Activated CD8-positive, alpha-beta T cell treated with anti-CD3 and anti-CD28 coated beads, Interleukin-2, amount 10 ng/mL, durations not matched to agents 7 days and 5 days (primary cell): ENCODE measurements around the gene HOXB7. TPM values are rescaled to one million over a fixed set of nuclear protein-coding genes. Genes with fewer than 3 reads are reported as not detected.

Experiments used
- ATAC-seq: fragments of 150-1000 bp; cut with Tn5 transposase; one replicate; pipeline ENCODE4 v1.10.0; 2021; ENCODE audit warnings: moderate library complexity
- CTCF ChIA-PET: fragments of 350-600 bp; sonication (Branson Sonifier 250); formaldehyde crosslinking; loops from one replicate; lab custom pipeline; 2021; ENCODE audit warnings: antibody characterized with exemption; lab: Charles Lee
- POLR2A ChIA-PET: fragments of 350-600 bp; sonication (Branson Sonifier 250); formaldehyde crosslinking; loops from one replicate; lab custom pipeline; 2021; ENCODE audit warnings: antibody characterized with exemption; lab: Charles Lee
- DNase-seq: peaks from one replicate; pipeline ENCODE4 v3.0.0-alpha.2; 2020
- H3K27ac Mint-ChIP-seq: one replicate; pipeline ENCODE4 v1.8.0; 2021; ENCODE audit warnings: mild to moderate bottlenecking, mixed read lengths
- H3K27me3 Mint-ChIP-seq: one replicate; pipeline ENCODE4 v1.8.0; 2021; ENCODE audit warnings: low read depth, mixed read lengths
- H3K36me3 Mint-ChIP-seq: one replicate; pipeline ENCODE4 v1.8.0; 2021; ENCODE audit warnings: low read depth, mixed read lengths
- H3K4me1 Mint-ChIP-seq: one replicate; pipeline ENCODE4 v1.8.0; 2021; ENCODE audit warnings: low read depth, mixed read lengths
- H3K4me3 Mint-ChIP-seq: one replicate; pipeline ENCODE4 v1.8.0; 2021; ENCODE audit warnings: mild to moderate bottlenecking, mixed read lengths
- H3K9me3 Mint-ChIP-seq: one replicate; pipeline ENCODE4 v1.8.0; 2022; ENCODE audit warnings: mixed read lengths; ENCODE audit not compliant: insufficient read depth
- total RNA-seq, 2 experiments: library from RNA; stranded (reverse); gene quantifications; one replicate each; pipeline ENCODE4 v1.2.3, GENCODE V29; 2021

Gene HOXB7
- total RNA-seq, 2 experiments from 2014 or later = 0.87 to 0.91 TPM

- peaks cover 39% of the 10 kb centered on the region for H3K4me1 Mint-ChIP-seq
- ATAC-seq = peak; percentile 69
- POLR2A ChIA-PET = no interaction called here
- H3K9me3 Mint-ChIP-seq = no peaks in the 10 kb centered on the region
- H3K27me3 Mint-ChIP-seq = peaks cover 87% of the 10 kb centered on the region
- DNase-seq = peak; percentile 86
- H3K27ac Mint-ChIP-seq = no peak overlapping the region
- peak overlapping the region; percentile 27 for H3K4me3 Mint-ChIP-seq
- no peaks in the 10 kb centered on the region for H3K36me3 Mint-ChIP-seq
- CTCF ChIA-PET = interaction anchor here (0.6 to 3.6 kb wide), 33 partner anchors 8 to 604 kb away, joined by 3 to 32 read pairs (median 4); partner anchors contain the start of gene HOXB5
Measured at GRCh38 chr17:48618256-48618896, 7.6 kb upstream of the HOXB7 start.

GRCh38 chr17:48617471-48618255 lies 6.8 kb upstream of the HOXB7 start:
- H3K36me3 Mint-ChIP-seq = no peaks in the 10 kb centered on the region
- ATAC-seq = no peak

GRCh38 chr17:48616717-48617470 lies 6.1 kb upstream of the HOXB7 start:
- H3K9me3 Mint-ChIP-seq = no peaks in the 10 kb centered on the region
- CTCF ChIA-PET = interaction anchor here (0.9 to 3.6 kb wide), 8 partner anchors 8 to 590 kb away, joined by 3 to 32 read pairs (median 14); partner anchors contain the start of gene HOXB5
- no peak overlapping the region for H3K27ac Mint-ChIP-seq
- ATAC-seq (no peak), DNase-seq (no peak)
- POLR2A ChIA-PET = interaction anchor here (0.5 kb wide), 1 partner anchor 12 kb away, joined by 3 read pairs; the partner anchor contains the start of gene HOXB6
- peaks cover 85% of the 10 kb centered on the region for H3K27me3 Mint-ChIP-seq
- no peak overlapping the region for H3K4me3 Mint-ChIP-seq
- H3K4me1 Mint-ChIP-seq = peaks cover 48% of the 10 kb centered on the region
- H3K36me3 Mint-ChIP-seq = no peaks in the 10 kb centered on the region

More at GRCh38 chr17:48617471-48618255, 6.8 kb upstream of the HOXB7 start:
- CTCF ChIA-PET = interaction anchor here (0.7 to 3.6 kb wide), 25 partner anchors 9 to 591 kb away, joined by 3 to 32 read pairs (median 5); partner anchors contain the start of gene HOXB5
- H3K27me3 Mint-ChIP-seq = peaks cover 85% of the 10 kb centered on the region
- H3K9me3 Mint-ChIP-seq = no peaks in the 10 kb centered on the region
- peak overlapping the region; percentile 24 for H3K4me3 Mint-ChIP-seq
- no peak for DNase-seq
- peaks cover 42% of the 10 kb centered on the region for H3K4me1 Mint-ChIP-seq
- H3K27ac Mint-ChIP-seq = no peak overlapping the region
- POLR2A ChIA-PET = no interaction called here

- Mint-ChIP-seq H3K4me3 (no peak overlapping the region), H3K4me1 (peaks cover 55% of the 10 kb centered on the region), H3K36me3 (no peaks in the 10 kb centered on the region), H3K27me3 (peaks cover 86% of the 10 kb centered on the region), H3K27ac (no peak overlapping the region), H3K9me3 (no peaks in the 10 kb centered on the region)
- DNase-seq (no peak), ATAC-seq (no peak)
- POLR2A ChIA-PET = interaction anchor here (0.5 kb wide), 1 partner anchor 11 kb away, joined by 3 read pairs; the partner anchor contains the start of gene HOXB6
- CTCF ChIA-PET = interaction anchor here (0.9 to 1.7 kb wide), 4 partner anchors 8 to 88 kb away, joined by 3 to 4 read pairs (median 3); partner anchors contain the start of gene HOXB5
Measured at GRCh38 chr17:48615963-48616716, 5.3 kb upstream of the HOXB7 start.

- Mint-ChIP-seq H3K4me1 (peaks cover 61% of the 10 kb centered on the region), H3K27ac (no peak within 1 kb of the TSS), H3K9me3 (no peaks in the 10 kb centered on the region), H3K27me3 (peaks cover 83% of the 10 kb centered on the region), H3K36me3 (peaks cover 3% of the 10 kb centered on the region), H3K4me3 (peak within 1 kb of the TSS; percentile 38)
- ChIA-PET POLR2A (no interaction called here), CTCF (interaction anchor here (0.9 to 1.8 kb wide), 6 partner anchors 9 to 89 kb away, joined by 3 to 6 read pairs (median 4); partner anchors contain the start of genes HOXB5, HOXB6 and HOXB9)
- ATAC-seq = no peak
- no peak for DNase-seq
Measured at GRCh38 chr17:48615047-48615962, 4.5 kb upstream of the HOXB7 start, which contains the start of gene HOXB8. Gene HOXB8, minus strand, starts transcription at chr17:48615292. Its CDS starts 588 bp downstream, at chr17:48614704.

- Mint-ChIP-seq H3K27ac (peak overlapping the region; percentile 66), H3K9me3 (no peaks in the 10 kb centered on the region), H3K36me3 (peaks cover 3% of the 10 kb centered on the region), H3K4me3 (peak overlapping the region; percentile 38), H3K27me3 (peaks cover 77% of the 10 kb centered on the region), H3K4me1 (peaks cover 57% of the 10 kb centered on the region)
- CTCF ChIA-PET = interaction anchor here (0.8 to 1.8 kb wide), 7 partner anchors 9 to 588 kb away, joined by 3 to 9 read pairs (median 5); partner anchors contain the start of genes HOXB5, HOXB6 and HOXB9
- POLR2A ChIA-PET = no interaction called here
- no peak for DNase-seq
- ATAC-seq = no peak
Measured at GRCh38 chr17:48613862-48614694, 3.3 kb upstream of the HOXB7 start.

GRCh38 chr17:48612854-48613691 lies 2.3 kb upstream of the HOXB7 start:
- CTCF ChIA-PET = interaction anchor here (0.7 to 1.8 kb wide), 17 partner anchors 8 to 587 kb away, joined by 3 to 14 read pairs (median 5); partner anchors contain the start of genes HOXB5, HOXB6 and HOXB9
- POLR2A ChIA-PET = no interaction called here
- peaks cover 75% of the 10 kb centered on the region for H3K27me3 Mint-ChIP-seq
- peaks cover 49% of the 10 kb centered on the region for H3K4me1 Mint-ChIP-seq
- peak overlapping the region; percentile 41 for H3K27ac Mint-ChIP-seq
- peaks cover 3% of the 10 kb centered on the region for H3K36me3 Mint-ChIP-seq
- peak overlapping the region; percentile 66 for H3K4me3 Mint-ChIP-seq
- ATAC-seq = peak; percentile 66
- peak; percentile 63 for DNase-seq
- H3K9me3 Mint-ChIP-seq = no peaks in the 10 kb centered on the region

- ATAC-seq (no peak), DNase-seq (peak; percentile 31)
- peaks cover 75% of the 10 kb centered on the region for H3K27me3 Mint-ChIP-seq
- H3K4me1 Mint-ChIP-seq = peaks cover 44% of the 10 kb centered on the region
- ChIA-PET CTCF (interaction anchor here (0.7 to 1.8 kb wide), 14 partner anchors 10 to 587 kb away, joined by 3 to 14 read pairs (median 4); partner anchors contain the start of genes HOXB5 and HOXB9), POLR2A (no interaction called here)
- H3K4me3 Mint-ChIP-seq = peak overlapping the region; percentile 66
- H3K9me3 Mint-ChIP-seq = no peaks in the 10 kb centered on the region
- peak overlapping the region; percentile 41 for H3K27ac Mint-ChIP-seq
- H3K36me3 Mint-ChIP-seq = peaks cover 3% of the 10 kb centered on the region
Measured at GRCh38 chr17:48612456-48612853, 1.6 kb upstream of the HOXB7 start.
